SHP77 treated with DMSO at 0.1 percent for 48 hours (cell line): ENCODE results near the gene GPNMB.
A peak's percentile ranks its signal among the peaks of the same experiment; 100 is the strongest.

Source experiments
- DNase-seq: peaks from one replicate; lab custom pipeline; 2025; lab: John Stamatoyannopoulos, UW

The GPNMB gene

DNA sequence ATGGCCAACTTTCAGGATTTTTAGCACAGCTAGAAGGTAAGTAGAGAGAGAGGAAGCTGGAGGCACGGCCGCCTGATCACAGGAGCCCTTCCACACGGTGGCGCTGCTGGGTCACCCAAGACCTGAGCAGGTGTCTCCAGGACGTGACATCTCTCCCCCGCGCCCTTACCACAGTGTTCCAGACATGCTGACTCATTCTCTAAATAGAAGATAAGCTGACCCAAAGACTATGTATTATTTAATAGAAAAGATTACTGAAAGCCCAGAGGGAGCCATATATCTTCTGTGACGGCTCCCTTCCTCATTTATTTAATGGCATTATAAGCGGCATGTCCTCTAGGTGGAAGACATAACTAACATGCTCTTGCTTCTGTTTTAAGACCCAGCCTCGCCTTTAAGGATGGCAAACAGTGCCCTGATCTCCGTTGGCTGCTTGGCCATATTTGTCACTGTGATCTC is 26.6 kb downstream of the GPNMB start:
- peak; percentile 98 for DNase-seq

DNA sequence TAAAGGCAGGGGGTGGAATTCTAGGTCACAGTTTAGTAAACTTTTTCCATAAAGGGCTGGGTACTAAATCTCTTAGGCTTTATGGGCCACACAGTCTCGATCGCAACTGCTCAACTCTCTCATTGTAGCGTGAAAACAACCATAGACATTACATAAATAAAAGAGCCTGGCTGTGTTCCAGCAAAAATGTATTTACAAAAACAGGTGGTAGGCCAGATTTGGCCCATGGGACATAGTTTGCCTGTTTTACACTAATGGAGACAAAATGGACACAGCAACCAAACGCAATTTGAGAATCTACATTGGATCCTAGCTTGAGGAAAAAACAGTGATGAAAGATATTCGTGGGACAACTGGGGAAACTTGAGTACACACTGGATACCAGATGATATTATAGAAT is 29.3 kb downstream of the GPNMB start:
- no peak for DNase-seq

DNA sequence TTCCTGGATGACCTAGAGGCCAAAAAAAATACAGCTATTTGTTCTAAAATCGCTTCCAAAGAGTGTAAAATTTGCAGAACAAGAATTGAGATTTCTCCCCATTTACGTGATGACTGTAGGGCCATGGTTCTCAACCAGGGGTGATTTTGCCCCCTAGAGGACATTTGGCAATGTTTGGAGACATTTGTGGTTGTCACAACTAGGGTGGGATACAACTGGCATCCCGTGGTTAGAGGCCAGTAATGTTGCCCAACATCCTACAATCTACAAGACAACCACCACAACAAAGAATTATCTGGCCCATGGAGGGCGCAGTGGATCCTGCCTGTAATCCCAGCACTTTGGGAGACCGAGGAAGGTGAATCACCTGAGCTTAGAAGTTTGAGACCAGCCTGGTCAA is 29.8 kb downstream of the GPNMB start:
- no peak for DNase-seq

DNA sequence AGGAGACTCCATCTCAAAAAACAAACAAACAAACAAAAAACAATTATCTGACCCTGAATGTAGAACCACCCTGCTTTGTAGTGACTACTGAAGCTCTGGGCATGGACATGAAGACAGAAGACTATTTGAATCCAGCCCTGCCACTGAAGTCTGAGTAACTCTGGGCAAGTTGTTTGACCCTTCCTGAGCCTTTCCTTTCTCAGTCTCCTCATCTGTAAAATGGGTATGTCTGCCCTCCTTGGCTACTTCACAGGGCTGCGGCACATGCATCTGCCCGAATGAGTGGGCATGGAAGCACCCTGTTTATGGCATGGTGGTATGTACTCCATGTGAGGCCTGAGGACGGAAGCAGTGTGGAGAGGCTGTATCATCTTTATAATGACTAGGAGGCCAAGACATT is 30.4 kb downstream of the GPNMB start:
- DNase-seq, result no peak

GRCh38 chr7:23277359-23277989 is 30.9 kb downstream of the GPNMB start:
- peak; percentile 72 for DNase-seq

- no peak for DNase-seq
These were observed 33.4 kb downstream of the GPNMB start for GRCh38 chr7:23279819-23280525.

DNA sequence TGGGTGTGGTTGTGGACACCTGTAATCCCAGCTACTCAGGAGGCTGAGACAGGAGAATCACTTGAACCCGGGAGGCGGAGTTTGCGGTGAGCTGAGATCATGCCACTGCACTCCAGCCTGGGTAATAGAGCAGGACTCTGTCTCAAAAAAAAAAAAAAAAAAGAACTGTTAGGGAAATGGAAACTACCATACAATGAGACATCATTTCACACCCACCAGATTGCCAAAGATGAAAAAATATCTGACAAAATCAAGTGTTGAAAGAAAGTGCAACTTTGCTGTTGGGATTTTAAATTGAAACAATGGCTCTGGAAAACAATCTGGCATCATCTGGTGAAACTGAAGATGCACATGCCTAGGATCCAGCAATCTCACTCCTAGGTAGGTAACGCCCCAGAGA is 36.5 kb downstream of the GPNMB start:
- DNase-seq, result no peak

DNA sequence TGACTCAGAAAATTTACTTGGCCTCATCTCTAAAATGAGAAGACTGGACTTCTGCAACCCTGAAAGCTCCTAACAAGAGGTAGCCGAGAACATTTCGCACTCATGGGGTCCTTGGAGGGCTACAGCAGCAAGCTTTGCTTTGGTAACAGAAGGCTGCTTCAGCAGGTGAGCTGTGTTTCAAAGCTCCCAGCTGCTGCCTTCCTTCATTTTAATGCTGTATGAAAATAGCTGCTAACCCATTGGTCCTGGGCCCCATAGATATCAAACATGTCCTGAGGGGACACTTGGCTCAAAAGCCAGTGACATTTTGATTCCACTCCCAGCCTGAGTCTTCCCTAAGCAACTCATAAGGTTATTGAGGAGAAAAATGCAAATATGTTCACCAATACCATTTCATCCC is 38.3 kb downstream of the GPNMB start:
- no peak for DNase-seq

DNA sequence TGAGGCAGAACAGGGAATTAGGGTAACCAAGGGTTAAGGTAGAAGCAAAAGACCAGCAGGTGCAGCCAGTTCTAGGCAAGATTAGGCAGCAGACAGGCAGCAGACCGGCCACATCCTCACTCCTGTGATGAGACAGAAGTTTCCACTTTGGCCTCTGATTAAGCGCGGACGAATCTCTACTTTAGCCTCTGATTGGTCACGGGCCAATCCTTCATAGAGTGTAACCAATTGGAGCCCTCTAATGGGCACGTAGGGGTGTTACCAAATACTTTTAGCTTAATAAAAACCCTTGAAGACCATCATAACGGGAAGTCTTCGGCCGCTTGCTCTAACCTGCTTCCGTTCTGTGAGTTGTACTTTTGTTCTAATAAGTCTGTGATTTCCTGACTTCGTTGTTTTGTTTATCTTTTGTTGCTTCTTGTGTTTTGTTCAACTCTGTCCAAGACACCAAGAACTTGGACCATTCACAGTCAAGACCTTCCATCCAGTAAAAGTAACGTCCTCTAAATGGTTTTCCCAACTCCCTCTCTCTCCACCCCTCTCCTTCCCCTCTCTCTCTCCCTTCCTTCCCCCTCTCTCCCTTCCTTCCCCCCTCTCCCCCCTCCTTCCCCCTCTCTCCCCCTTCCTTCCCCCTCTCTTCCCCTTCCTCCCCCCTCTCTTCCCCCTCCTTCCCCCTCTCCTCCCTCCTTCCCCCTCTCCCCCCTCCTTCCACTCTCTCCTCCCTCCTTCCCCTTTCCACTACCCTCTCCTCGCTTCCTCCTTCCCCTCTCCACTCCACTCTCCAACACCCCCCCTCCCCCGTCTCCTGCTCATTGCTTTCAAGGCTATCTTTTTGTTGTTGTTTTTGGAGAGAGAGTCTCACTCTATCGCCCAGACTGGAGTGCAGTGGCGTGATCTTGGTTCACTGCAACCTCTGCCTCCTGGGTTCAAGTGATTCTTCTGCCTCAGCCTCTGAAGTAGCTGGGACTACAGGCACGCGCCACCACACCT is 39.4 kb downstream of the GPNMB start:
- DNase-seq, result no peak

DNA sequence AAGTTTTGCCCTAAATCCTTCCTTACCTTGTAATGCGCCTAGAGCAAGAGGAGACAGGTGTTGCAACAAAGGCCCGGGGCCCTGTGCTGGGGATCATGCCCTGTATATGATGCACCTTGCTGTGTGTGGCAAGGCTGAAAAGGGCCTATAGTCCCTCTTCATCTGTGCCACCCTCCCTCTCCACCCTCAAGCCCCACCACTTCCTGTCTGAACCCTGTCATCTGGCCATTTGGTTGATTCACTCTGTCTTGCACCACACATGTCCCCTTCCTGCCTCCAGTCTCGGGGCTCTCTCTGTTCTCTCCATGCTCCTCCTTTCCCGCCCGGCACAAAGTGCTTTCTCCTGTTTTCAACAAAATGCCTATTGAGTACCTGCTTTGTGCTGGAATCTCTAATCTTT is 41.0 kb downstream of the GPNMB start:
- DNase-seq, result no peak

- no peak for DNase-seq
These were observed 44.4 kb downstream of the GPNMB start for GRCh38 chr7:23290993-23291392.

GRCh38 chr7:23291957-23292560 is 45.5 kb downstream of the GPNMB start:
- DNase-seq, result no peak

DNA sequence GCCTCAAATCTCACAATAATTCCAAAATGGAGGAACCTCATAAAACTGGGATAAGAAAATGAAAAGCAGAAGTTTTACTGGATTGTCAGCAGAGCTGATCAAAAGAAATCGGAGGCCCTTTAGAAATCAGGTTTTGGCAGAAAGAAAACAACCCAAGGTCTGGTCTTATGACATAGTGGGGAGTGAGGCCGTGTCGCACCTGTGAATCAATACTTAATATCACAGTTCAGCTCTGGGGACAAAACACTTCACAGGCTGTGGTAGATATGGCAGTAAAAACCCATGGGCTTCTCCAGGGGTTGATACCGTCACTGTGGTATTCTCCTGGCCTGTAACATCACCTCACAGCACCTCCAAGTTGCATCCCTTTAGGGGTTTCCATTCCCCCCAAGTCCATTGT is 46.0 kb downstream of the GPNMB start:
- DNase-seq, result no peak

DNA sequence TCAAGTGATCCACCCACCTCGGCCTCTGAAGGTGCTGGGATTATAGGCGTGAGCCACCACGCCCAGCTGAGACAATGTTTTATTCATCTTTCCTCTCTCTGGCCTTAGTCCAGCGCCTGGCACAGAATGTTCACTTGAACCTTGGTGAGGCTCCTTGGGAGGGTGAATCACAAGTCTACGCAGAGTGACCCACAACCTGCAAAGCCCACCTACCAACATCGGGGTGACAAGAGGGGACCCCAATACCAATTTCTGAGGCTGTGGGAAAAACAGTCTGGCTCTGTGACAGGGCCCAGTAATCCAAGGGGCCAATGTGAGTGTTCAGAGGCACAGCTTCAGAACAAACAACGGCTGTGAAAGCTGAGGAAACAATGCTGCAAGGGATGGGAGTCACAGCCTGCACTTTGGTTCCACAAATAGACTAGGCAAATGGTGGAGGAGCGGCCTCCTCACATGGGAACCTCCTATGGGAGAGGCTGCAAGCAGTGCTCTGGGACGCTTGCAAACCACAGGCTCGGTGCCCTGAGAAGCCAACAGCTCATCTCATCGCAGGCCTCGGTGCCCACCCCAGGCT is 47.0 kb downstream of the GPNMB start:
- no peak for DNase-seq

DNA sequence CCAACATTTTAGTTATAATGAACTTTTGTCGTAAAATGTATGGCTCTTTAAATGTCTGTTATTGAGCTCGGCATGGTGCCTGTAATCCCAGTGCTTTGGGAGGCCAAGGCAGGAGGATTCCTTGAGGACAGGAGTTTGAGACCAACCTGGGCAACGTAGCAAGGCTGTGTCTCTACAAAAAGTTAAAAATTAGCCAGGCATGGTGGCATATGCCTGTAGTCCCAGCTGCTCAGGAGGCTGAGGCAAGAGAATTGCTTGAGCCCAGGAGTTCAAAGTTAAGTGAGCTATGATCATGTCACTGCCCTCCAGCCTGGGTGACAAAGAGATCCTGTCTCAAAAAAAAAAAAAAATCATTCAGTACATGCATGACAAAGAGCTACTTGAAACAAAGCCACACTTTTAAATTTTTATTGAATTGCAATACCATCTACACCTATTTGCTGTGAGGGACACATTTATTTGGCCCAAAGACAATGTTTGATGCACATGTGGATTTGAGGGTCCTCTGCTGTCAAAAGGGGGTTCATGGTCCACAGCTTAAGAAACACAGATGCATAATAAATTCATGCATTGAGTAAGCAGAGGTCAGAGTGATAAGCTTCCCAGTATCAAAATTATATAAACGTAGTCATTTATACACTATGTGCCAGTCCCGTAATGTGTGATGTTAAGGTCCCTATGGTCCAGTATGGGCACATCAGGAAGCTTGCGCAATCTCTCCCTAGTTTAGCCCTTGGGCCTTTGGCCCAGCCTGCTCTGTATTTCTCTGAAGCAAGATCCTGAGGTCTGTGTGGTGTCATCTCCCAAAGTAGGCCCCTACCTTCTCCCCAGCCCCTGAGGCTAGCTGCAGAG is 48.2 kb downstream of the GPNMB start:
- no peak for DNase-seq

DNA sequence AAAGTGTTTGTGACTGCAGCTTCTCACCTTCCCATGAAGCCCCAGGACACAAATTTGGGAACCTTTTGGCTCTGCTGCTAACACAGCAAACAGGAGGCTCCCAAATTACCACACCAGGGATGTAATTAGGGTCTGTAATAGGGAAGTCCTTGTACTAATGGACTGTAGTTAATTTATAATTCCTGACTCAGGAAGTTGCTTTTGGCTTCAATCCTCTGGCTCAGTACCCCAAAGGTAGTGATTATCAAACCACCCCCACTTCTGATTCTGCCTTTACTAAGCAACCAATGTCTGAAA is 48.8 kb downstream of the GPNMB start:
- no peak for DNase-seq

GRCh38 chr7:23298141-23298881 is 51.7 kb downstream of the GPNMB start:
- DNase-seq, result no peak

- peak; percentile 93 for DNase-seq
These were observed 52.6 kb downstream of the GPNMB start, which contains the start of gene MALSU1 for GRCh38 chr7:23298885-23299769. TSS of gene MALSU1 (plus strand) at chr7:23299339. CDS start at chr7:23299353, 14 bp downstream.

DNA sequence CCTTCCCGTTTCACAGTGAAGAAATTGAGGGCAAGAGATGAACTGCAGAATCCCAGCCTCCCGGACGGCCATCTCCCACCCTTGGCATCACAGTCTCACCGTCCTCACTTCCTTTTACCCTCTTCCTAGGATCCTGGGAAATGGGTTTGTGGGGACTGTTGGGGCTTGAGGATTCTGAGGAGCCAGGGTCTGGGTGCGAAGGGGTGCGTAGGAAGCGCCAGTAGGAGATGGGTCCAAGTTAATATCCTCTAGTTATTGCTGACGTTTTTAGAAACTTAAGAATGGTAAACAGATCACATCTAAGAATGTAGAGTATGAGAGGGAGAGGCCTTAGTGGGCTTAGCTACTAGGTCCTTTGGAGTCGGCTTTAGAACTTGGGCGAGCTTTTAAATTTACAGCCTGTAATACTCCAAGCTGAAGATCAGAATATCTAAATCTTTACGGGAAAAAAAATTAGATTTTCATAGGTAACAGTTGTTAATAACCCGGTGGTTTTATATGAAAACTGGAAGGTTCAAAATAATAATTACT is 53.3 kb downstream of the GPNMB start:
- DNase-seq, result no peak
